Lower leg skin (tissue), 4 donors: Measurements from ENCODE around the gene ICAM4. TPM values are rescaled to one million over a fixed set of nuclear protein-coding genes. Genes with fewer than 3 reads are reported as not detected.

Experiments
- DNase-seq, 2 donors: peaks; one replicate each; pipeline ENCODE4 v3.0.0-alpha.2; 2019; ENCODE audit warnings: low spot score in 2 of 2
- H3K4me3 ChIP-seq: fragments of 200-600 bp; sonication (generic); 2 replicates; pipeline ENCODE4 v1.5.1; 2017; ENCODE audit warnings: mild to moderate bottlenecking, low read depth; ENCODE audit not compliant: poor library complexity, severe bottlenecking
- CTCF ChIP-seq, 3 donors: fragments of 450-650 bp; IDR thresholded peaks; one replicate each; pipeline ENCODE4 v1.5.1; 2016; ENCODE audit warnings: antibody characterized with exemption in 3 of 3, mild to moderate bottlenecking in 3 of 3, moderate library complexity in 2 of 3
- POLR2A ChIP-seq, 2 donors: fragments of 450-650 bp; IDR thresholded peaks; one replicate each; pipeline ENCODE4 v1.6.1; 2016 to 2017; ENCODE audit warnings: antibody characterized with exemption in 2 of 2, mild to moderate bottlenecking in 1 of 2, moderate library complexity in 1 of 2
- WGBS, 2 donors: methylation state at CpG; one replicate each; pipeline ENCODE4 v1.1.5; 2018; 5-methylcytosine and 5-hydroxymethylcytosine counted together
- intact Hi-C: fragments of 100-400 bp; cut with DNase I; formaldehyde crosslinking; loops from one replicate; pipeline ENCODE4 v1.15.0; 2023; ENCODE audit warnings: low total_unique reads
- total RNA-seq, 4 donors: library from RNA; depleted of rRNA; stranded (reverse); fragments of >200 nt; gene quantifications; one replicate each; pipeline ENCODE4 v1.1.0, GENCODE V29; 2016

Gene ICAM4
- total RNA-seq, 4 donors from 2014 or later, result 0.38 TPM; not detected in 3

- TF ChIP-seq CTCF (IDR thresholded peaks at IDR 0.05) (no peak), POLR2A (IDR thresholded peaks at IDR 0.05) (no peak)
- intact Hi-C loops, result no loop called here
- H3K4me3 ChIP-seq, result peak overlapping the region; percentile 35
- 3% methylated on average over 23 to 29 of the region's 37 CpGs for WGBS, 2 donors
- DNase-seq, result peak; percentile 58 to 95
Observed at GRCh38 chr19:10270180-10270615, 16.6 kb upstream of the ICAM4 start.

GRCh38 chr19:10270616-10271394 is 15.9 kb upstream of the ICAM4 start, which contains the start of gene ICAM1:
TSS of gene ICAM1 (plus strand) at chr19:10271120. CDS start at chr19:10271160, 40 bp downstream.
- 4 to 7% methylated on average over 19 to 46 of the region's 51 CpGs for WGBS, 2 donors
- DNase-seq, result peak; percentile 83 to 98
- intact Hi-C loops, result no loop called here
- TF ChIP-seq POLR2A (IDR thresholded peaks at IDR 0.05), result no peak
- TF ChIP-seq CTCF (IDR thresholded peaks at IDR 0.05), result no peak
- H3K4me3 ChIP-seq, result peak within 1 kb of the TSS; percentile 35

DNA sequence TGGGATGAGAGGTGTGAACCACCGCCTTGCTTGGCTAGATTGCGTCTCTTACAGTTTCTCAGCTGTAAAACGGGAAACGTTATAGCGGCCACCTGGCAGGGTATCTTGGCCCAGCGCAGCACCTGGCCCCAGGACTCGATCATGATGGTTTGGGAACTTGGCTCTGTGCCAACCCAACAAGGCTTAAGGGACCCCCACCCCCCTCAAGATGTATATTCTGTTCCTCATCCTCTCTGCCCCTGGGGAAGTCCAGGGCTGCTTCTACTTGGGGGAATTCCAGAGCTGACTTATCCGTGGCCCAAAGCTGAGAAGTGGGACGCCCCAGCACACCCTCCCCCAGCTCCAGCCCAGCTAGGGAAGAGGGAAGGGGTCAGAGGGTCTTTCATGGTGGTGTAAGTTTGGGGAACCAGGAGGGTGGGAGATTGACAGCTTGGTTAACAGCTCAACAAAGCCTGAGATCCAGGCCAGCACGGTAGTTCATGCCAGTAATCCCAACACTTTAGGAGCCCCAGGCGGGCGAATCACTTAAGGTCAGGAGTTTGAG is 15.1 kb upstream of the ICAM4 start:
- H3K4me3 ChIP-seq, result peak overlapping the region; percentile 35
- intact Hi-C loops, result no loop called here
- peak in 1 of 2 donors; percentile 87 for DNase-seq
- WGBS, 2 donors, result 30 to 36% methylated on average over 12 of the region's 12 CpGs
- TF ChIP-seq POLR2A (IDR thresholded peaks at IDR 0.05), result no peak
- TF ChIP-seq CTCF (IDR thresholded peaks at IDR 0.05), result no peak

- WGBS, 2 donors, result 80 to 82% methylated on average over 10 of the region's 10 CpGs
- no peak for TF ChIP-seq CTCF (IDR thresholded peaks at IDR 0.05)
- no peak for TF ChIP-seq POLR2A (IDR thresholded peaks at IDR 0.05)
- no peak overlapping the region for H3K4me3 ChIP-seq
- intact Hi-C loops, result no loop called here
- DNase-seq, result no peak
Observed at GRCh38 chr19:10274589-10274988, 12.2 kb upstream of the ICAM4 start.

- WGBS, 2 donors, result 92% methylated on average over 9 of the region's 9 CpGs
- DNase-seq, result no peak
- no peak overlapping the region for H3K4me3 ChIP-seq
- no peak for TF ChIP-seq CTCF (IDR thresholded peaks at IDR 0.05)
- intact Hi-C loops, result no loop called here
Observed at GRCh38 chr19:10277795-10278589, 8.8 kb upstream of the ICAM4 start.
